ENCODE results near the gene MOV10.

DNA sequence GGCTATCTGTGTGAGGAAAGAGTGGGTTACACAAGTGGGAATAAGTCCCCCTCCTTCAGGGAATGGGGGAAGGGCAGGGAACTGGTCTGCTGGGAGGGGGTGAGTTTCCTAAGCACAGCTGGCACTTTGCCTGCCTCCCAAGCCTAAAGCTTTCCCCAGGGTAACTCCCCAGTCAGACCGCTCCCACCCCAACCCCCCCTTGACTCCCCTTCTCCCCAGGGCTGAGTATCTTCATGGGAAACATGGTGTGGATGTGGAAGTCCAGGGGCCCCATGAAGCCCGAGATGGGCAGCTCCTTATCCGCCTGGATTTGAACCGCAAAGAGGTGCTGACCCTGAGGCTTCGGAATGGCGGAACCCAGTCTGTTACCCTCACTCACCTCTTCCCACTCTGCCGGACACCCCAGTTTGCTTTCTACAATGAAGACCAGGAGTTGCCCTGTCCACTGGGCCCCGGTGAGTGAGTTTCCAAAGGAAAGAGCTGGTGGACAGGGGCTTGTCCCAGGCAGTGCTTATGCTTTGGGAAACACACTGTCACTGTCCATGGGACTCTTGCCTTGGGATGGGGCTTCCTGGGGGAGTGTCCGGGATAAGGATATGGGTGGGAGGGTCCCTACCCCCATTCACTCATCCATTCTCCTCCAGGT, 14.9 kb downstream of the MOV10 start:
- TF ChIP-seq CTCF (IDR thresholded peaks at IDR 0.05), result no peak
- TF ChIP-seq EP300 (IDR thresholded peaks at IDR 0.05; ENCODE audit: low read depth), result no peak
- TF ChIP-seq POLR2A (IDR thresholded peaks at IDR 0.05), result no peak

Measured in transverse colon (tissue), 3 donors.